Neural progenitor cell (in vitro differentiated cells): Measurements from ENCODE around the gene PSMD3. TPM values are rescaled to one million over a fixed set of nuclear protein-coding genes. Genes with fewer than 3 reads are reported as not detected.

ENCODE experiments used
- DNase-seq: peaks from one replicate; pipeline ENCODE4 v3.0.0-alpha.2; 2016; ENCODE audit warnings: low spot score
- H2AFZ ChIP-seq: fragments of 200-600 bp; sonication (generic); replicated peaks from 2 replicates; pipeline ENCODE4 v1.6.1; 2016; ENCODE audit warnings: antibody characterized with exemption
- H3F3A ChIP-seq: fragments of 200-600 bp; sonication (generic); 2 replicates; pipeline ENCODE4 v1.6.1; 2016; ENCODE audit warnings: antibody characterized with exemption, low read depth
- H3K27ac ChIP-seq: fragments of 200-600 bp; sonication (generic); 2 replicates; pipeline ENCODE4 v1.5.1; 2016; ENCODE audit warnings: mild to moderate bottlenecking
- H3K27me3 ChIP-seq: fragments of 200-600 bp; sonication (generic); 2 replicates; pipeline ENCODE4 v1.6.1; 2016; ENCODE audit warnings: mild to moderate bottlenecking, moderate library complexity
- H3K36me3 ChIP-seq: fragments of 200-600 bp; sonication (generic); 2 replicates; pipeline ENCODE4 v1.5.1; 2016
- H3K4me1 ChIP-seq: fragments of 200-600 bp; sonication (generic); 2 replicates; pipeline ENCODE4 v1.6.1; 2016; ENCODE audit warnings: mixed run types
- H3K4me2 ChIP-seq: fragments of 200-600 bp; sonication (generic); 2 replicates; pipeline ENCODE4 v1.6.1; 2016
- H3K4me3 ChIP-seq: fragments of 200-600 bp; sonication (generic); 2 replicates; pipeline ENCODE4 v1.5.1; 2016
- H3K79me2 ChIP-seq: fragments of 200-600 bp; sonication (generic); 2 replicates; pipeline ENCODE4 v1.6.1; 2016; ENCODE audit warnings: low read depth
- H3K9ac ChIP-seq: fragments of 200-600 bp; sonication (generic); 2 replicates; pipeline ENCODE4 v1.6.1; 2016
- H3K9me3 ChIP-seq: fragments of 200-600 bp; sonication (generic); 2 replicates; pipeline ENCODE4 v1.5.1; 2016; ENCODE audit warnings: low read depth
- H4K20me1 ChIP-seq: fragments of 200-600 bp; sonication (generic); 2 replicates; pipeline ENCODE4 v1.6.1; 2016; ENCODE audit warnings: low read depth
- H3K27ac Mint-ChIP-seq: 3 replicates; pipeline ENCODE4 v1.8.0; 2021; ENCODE audit warnings: mixed read lengths
- H3K27me3 Mint-ChIP-seq: 2 replicates; pipeline ENCODE4 v1.8.0; 2022; ENCODE audit warnings: low read depth, mild to moderate bottlenecking, inconsistent platforms, moderate library complexity, mixed read lengths; ENCODE audit not compliant: insufficient read depth
- H3K36me3 Mint-ChIP-seq: 3 replicates; pipeline ENCODE4 v1.8.0; 2021; ENCODE audit warnings: mixed read lengths
- H3K4me1 Mint-ChIP-seq: 3 replicates; pipeline ENCODE4 v1.8.0; 2021; ENCODE audit warnings: mixed read lengths
- H3K4me3 Mint-ChIP-seq: 3 replicates; pipeline ENCODE4 v1.8.0; 2021; ENCODE audit warnings: mild to moderate bottlenecking, moderate library complexity, mixed read lengths
- H3K9me3 Mint-ChIP-seq: 3 replicates; pipeline ENCODE4 v1.8.0; 2020; ENCODE audit warnings: mixed read lengths
- EZH2 ChIP-seq: fragments of 200-600 bp; sonication (generic); IDR thresholded peaks from 2 replicates; pipeline ENCODE4 v1.6.1; 2017; ENCODE audit warnings: antibody characterized with exemption, mild to moderate bottlenecking, moderate library complexity
- EZH2phosphoT487 ChIP-seq: fragments of 200-600 bp; sonication (generic); IDR thresholded peaks from 2 replicates; pipeline ENCODE4 v1.6.1; 2017; ENCODE audit warnings: antibody characterized with exemption
- total RNA-seq: library from RNA; depleted of rRNA; stranded (reverse); fragments of >200 nt; gene quantifications from 2 replicates; pipeline ENCODE4 v1.2.3, GENCODE V29; 2015; ENCODE audit warnings: low replicate concordance
- TF ChIP-seq, protein P1 (sequence below): fragments of 200-600 bp; sonication (generic); IDR thresholded peaks from 2 replicates; pipeline ENCODE4 v1.5.1; 2017; ENCODE audit warnings: antibody characterized with exemption, mild to moderate bottlenecking

The PSMD3 gene
- total RNA-seq, 1 donor from 2014 or later: 71.6 TPM

DNA sequence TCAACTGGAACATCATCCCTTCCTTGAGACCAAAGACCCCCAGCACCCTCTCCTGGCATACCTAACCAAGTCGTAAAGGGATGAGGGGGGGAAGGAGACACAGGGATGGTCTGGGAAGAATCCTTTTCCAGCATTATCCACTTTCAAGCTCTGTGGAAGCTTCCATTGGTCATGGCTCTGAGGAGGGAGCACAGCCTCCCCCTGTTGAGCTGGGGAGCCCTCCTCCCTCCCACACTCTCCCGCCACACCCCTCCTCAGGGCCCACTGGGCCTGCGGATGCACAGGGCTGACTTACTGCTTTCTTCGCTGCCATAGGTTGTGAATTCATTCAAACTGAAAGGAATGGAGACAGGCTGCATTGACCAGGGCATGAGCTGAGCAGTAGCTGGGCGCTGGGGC is 47.0 kb downstream of the PSMD3 start:
- H2AFZ ChIP-seq: no peak overlapping the region
- peak overlapping the region; percentile 48 for H3K4me3 Mint-ChIP-seq
- no peak overlapping the region for H3K9ac ChIP-seq
- peaks cover 6% of the 10 kb centered on the region for H3K4me1 Mint-ChIP-seq
- no peaks in the 10 kb centered on the region for H3K9me3 ChIP-seq
- H3K79me2 ChIP-seq: no peaks in the 10 kb centered on the region
- H3K36me3 ChIP-seq: no peaks in the 10 kb centered on the region
- no peak for DNase-seq
- H3K36me3 Mint-ChIP-seq: peaks cover 35% of the 10 kb centered on the region
- H3K4me3 ChIP-seq: no peak overlapping the region
- no peaks in the 10 kb centered on the region for H3K27me3 ChIP-seq
- TF ChIP-seq, protein P1, sequence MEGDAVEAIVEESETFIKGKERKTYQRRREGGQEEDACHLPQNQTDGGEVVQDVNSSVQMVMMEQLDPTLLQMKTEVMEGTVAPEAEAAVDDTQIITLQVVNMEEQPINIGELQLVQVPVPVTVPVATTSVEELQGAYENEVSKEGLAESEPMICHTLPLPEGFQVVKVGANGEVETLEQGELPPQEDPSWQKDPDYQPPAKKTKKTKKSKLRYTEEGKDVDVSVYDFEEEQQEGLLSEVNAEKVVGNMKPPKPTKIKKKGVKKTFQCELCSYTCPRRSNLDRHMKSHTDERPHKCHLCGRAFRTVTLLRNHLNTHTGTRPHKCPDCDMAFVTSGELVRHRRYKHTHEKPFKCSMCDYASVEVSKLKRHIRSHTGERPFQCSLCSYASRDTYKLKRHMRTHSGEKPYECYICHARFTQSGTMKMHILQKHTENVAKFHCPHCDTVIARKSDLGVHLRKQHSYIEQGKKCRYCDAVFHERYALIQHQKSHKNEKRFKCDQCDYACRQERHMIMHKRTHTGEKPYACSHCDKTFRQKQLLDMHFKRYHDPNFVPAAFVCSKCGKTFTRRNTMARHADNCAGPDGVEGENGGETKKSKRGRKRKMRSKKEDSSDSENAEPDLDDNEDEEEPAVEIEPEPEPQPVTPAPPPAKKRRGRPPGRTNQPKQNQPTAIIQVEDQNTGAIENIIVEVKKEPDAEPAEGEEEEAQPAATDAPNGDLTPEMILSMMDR: no peak
- no peak for TF ChIP-seq EZH2phosphoT487
- no peak for TF ChIP-seq EZH2
- peaks cover 3% of the 10 kb centered on the region for H3K27me3 Mint-ChIP-seq
- H3F3A ChIP-seq: peaks cover 8% of the 10 kb centered on the region
- H3K27ac ChIP-seq: no peak overlapping the region
- no peak overlapping the region for H3K4me2 ChIP-seq
- no peaks in the 10 kb centered on the region for H3K4me1 ChIP-seq
- H3K27ac Mint-ChIP-seq: no peak overlapping the region
- H3K9me3 Mint-ChIP-seq: no peaks in the 10 kb centered on the region
- no peaks in the 10 kb centered on the region for H4K20me1 ChIP-seq

DNA sequence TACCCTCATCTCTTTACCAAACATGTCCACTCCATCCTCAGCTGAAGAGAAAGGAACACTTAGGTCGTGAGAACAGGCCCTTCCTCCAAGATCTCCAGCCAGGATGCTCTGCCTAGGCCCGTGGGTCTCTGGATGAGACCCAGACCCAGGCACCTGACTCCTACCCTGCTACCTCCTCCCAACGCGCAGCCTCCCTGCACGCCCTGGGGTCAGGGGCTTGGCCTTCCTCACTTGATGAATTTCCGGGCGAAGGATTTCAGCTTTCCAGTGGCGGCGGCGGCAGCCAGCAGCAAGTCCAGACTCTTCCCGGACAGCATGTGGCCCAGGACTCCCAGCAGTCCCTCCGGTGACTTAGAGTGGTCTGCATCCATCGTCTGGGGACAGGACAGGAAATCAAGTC is 48.0 kb downstream of the PSMD3 start:
- peaks cover 8% of the 10 kb centered on the region for H3F3A ChIP-seq
- no peak overlapping the region for H2AFZ ChIP-seq
- H4K20me1 ChIP-seq: no peaks in the 10 kb centered on the region
- Mint-ChIP-seq H3K27ac (no peak overlapping the region), H3K4me3 (no peak overlapping the region), H3K36me3 (peaks cover 36% of the 10 kb centered on the region), H3K27me3 (peaks cover 3% of the 10 kb centered on the region), H3K9me3 (no peaks in the 10 kb centered on the region), H3K4me1 (peaks cover 6% of the 10 kb centered on the region)
- H3K9me3 ChIP-seq: no peaks in the 10 kb centered on the region
- no peak overlapping the region for H3K9ac ChIP-seq
- no peak overlapping the region for H3K4me2 ChIP-seq
- no peak overlapping the region for H3K27ac ChIP-seq
- no peaks in the 10 kb centered on the region for H3K79me2 ChIP-seq
- H3K4me1 ChIP-seq: no peaks in the 10 kb centered on the region
- no peaks in the 10 kb centered on the region for H3K27me3 ChIP-seq
- no peaks in the 10 kb centered on the region for H3K36me3 ChIP-seq
- DNase-seq: no peak
- H3K4me3 ChIP-seq: no peak overlapping the region
- TF ChIP-seq EZH2phosphoT487 (no peak), EZH2 (no peak)
- TF ChIP-seq, protein P1: no peak

DNA sequence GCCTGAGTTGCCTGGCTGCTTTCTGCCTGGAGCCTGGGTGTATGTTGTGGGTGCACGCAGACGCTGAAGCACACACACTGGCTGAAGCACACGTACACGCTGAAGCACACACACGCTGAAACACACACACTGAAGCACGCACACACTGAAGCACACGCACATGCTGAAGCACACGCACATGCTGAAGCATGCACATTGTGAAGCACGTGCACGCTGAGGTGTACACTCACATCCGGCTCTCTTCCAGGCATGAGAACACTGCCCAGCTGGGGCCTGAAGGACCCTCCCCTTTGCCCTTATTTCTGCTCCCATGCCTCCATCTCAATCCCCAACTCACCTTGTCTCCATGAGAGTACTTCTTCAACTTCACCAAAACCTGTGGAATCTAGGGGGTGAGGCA is 51.1 kb downstream of the PSMD3 start:
- Histone ChIP-seq H4K20me1 (peaks cover 9% of the 10 kb centered on the region), H3K79me2 (no peaks in the 10 kb centered on the region), H3K4me2 (no peak overlapping the region), H3K36me3 (no peaks in the 10 kb centered on the region), H3F3A (peaks cover 8% of the 10 kb centered on the region), H3K27me3 (no peaks in the 10 kb centered on the region), H3K4me1 (no peaks in the 10 kb centered on the region), H2AFZ (no peak overlapping the region), H3K4me3 (no peak overlapping the region), H3K9me3 (no peaks in the 10 kb centered on the region), H3K9ac (no peak overlapping the region), H3K27ac (no peak overlapping the region)
- peaks cover 29% of the 10 kb centered on the region for H3K36me3 Mint-ChIP-seq
- peaks cover 4% of the 10 kb centered on the region for H3K4me1 Mint-ChIP-seq
- no peak for TF ChIP-seq EZH2phosphoT487
- no peak for TF ChIP-seq EZH2
- TF ChIP-seq, protein P1: no peak
- no peak for DNase-seq
- H3K27me3 Mint-ChIP-seq: peaks cover 5% of the 10 kb centered on the region
- no peaks in the 10 kb centered on the region for H3K9me3 Mint-ChIP-seq
- no peak overlapping the region for H3K4me3 Mint-ChIP-seq
- no peak overlapping the region for H3K27ac Mint-ChIP-seq
